ENCODE data around the gene SSC5D. TPM values are rescaled to one million over a fixed set of nuclear protein-coding genes. Genes with fewer than 3 reads are reported as not detected.

Gene SSC5D
- total and polyA plus RNA-seq, 10 of the 15 experiments (the other 5 are each of a cell fraction or from before 2014, with no cell fraction given) = 0.03 to 0.13 (median 0.05) TPM; not detected in 4

- in situ Hi-C loops (cut with MboI) = no loop called here
- BruUV-seq (replicated peaks) = no TSS peak
- Histone ChIP-seq H3K9me3 (replicated peaks; ENCODE audit: control insufficient read depth, insufficient read depth, low read length) (no peaks in the 10 kb centered on the region), H2AFZ (ENCODE audit: control insufficient read depth, low read depth, low read length) (no peak overlapping the region), H3K36me3 (ENCODE audit: control insufficient read depth in 2 of 2, insufficient read depth in 2 of 2, low read length in 1 of 2) (peaks cover 0 to 8% of the 10 kb centered on the region in 2 experiments; a peak in 2 of 4 replicates), H3K27me3 (replicated peaks in 1 of 2; ENCODE audit: control insufficient read depth in 2 of 2, insufficient read depth in 2 of 2, low read length in 1 of 2) (no peaks in the 10 kb centered on the region), H3K9ac (ENCODE audit: control insufficient read depth, insufficient read depth, low read length) (no peak overlapping the region), H3K79me2 (ENCODE audit: control insufficient read depth, insufficient read depth, low read length) (no peaks in the 10 kb centered on the region; the same call in 1 of the 2 replicates), H3K4me1 (ENCODE audit: control insufficient read depth, insufficient read depth, low read length) (peaks cover 6% of the 10 kb centered on the region), H3K4me2 (ENCODE audit: control insufficient read depth, insufficient read depth) (no peak overlapping the region), H3K27ac (ENCODE audit: control insufficient read depth, insufficient read depth) (no peak overlapping the region), H4K20me1 (ENCODE audit: control insufficient read depth, insufficient read depth) (no peaks in the 10 kb centered on the region), H3K4me3 (no peak overlapping the region)
- POLR2A ChIA-PET = interaction anchor here (1.6 kb wide), 1 partner anchor 10 kb away, joined by 4 read pairs; the partner anchor contains the start of gene ZNF628
- no peak for FAIRE-seq
- RAD21 ChIA-PET (ENCODE audit: unreplicated experiment) = no interaction called here
- CTCF ChIA-PET = interaction anchor here (1.6 to 3.4 kb wide), 4 partner anchors 10 to 19 kb away, joined by 4 to 22 read pairs (median 12); partner anchors contain the start of gene ZNF628
- intact Hi-C loops (cut with micrococcal nuclease; ENCODE audit: unreplicated experiment) = no loop called here
- SMC1A ChIA-PET (ENCODE audit: uncharacterized antibody, unreplicated experiment) = interaction anchor here (1.2 to 1.8 kb wide), 5 partner anchors 9 to 18 kb away, joined by 3 to 7 read pairs (median 5); partner anchors contain the start of gene ZNF628
- DNase-seq (ENCODE audit: low read depth, low spot score) = no peak
- no peak for ATAC-seq
- TF ChIP-seq SUZ12 (IDR thresholded peaks at IDR 0.05; ENCODE audit: unreplicated experiment) = no peak
- TF ChIP-seq RUNX3 (IDR thresholded peaks at IDR 0.05; ENCODE audit: low read length) = no peak
- TF ChIP-seq POU2F2 (IDR thresholded peaks at IDR 0.05; ENCODE audit: borderline replicate concordance, low read depth, low read length) = no peak
- no peak for TF ChIP-seq BACH1 (IDR thresholded peaks at IDR 0.05; ENCODE audit: borderline replicate concordance)
- no peak for TF ChIP-seq ZNF274 (IDR thresholded peaks at IDR 0.05; ENCODE audit: insufficient read depth, insufficient read length)
- TF ChIP-seq CUX1 (IDR thresholded peaks at IDR 0.05; ENCODE audit: insufficient replicate concordance, low read depth, low read length) = no peak
- TF ChIP-seq TCF12 (IDR thresholded peaks at IDR 0.05; ENCODE audit: low read depth, low read length) = no peak
- TF ChIP-seq CEBPZ (IDR thresholded peaks at IDR 0.05; ENCODE audit: low read depth, low read length) = no peak
- no peak for TF ChIP-seq CTCF (IDR thresholded peaks at IDR 0.05 in 2 of 3, conservative IDR thresholded peaks at IDR 0.05 in 1 of 3; ENCODE audit: control insufficient read depth in 2 of 3, extremely low read depth in 1 of 3, insufficient read depth in 1 of 3, low read depth in 3 of 3, low read length in 3 of 3)
- WGBS (ENCODE audit: insufficient coverage, insufficient replicate concordance, low lambda C conversion rate, missing lambda C conversion rate) = 92% methylated on average over 34 of the region's 53 CpGs
Measured at GRCh38 chr19:55486043-55486970, 1.9 kb upstream of the SSC5D start.

Data from GM12878 (cell line).